ENCODE results near the gene SEMA3F. TPM values are rescaled to one million over a fixed set of nuclear protein-coding genes. Genes with fewer than 3 reads are reported as not detected.
A peak's percentile ranks its signal among the peaks of the same experiment; 100 is the strongest.

SEMA3F gene
- total RNA-seq, 1 experiment from 2014 or later, result 69.6 TPM

DNA sequence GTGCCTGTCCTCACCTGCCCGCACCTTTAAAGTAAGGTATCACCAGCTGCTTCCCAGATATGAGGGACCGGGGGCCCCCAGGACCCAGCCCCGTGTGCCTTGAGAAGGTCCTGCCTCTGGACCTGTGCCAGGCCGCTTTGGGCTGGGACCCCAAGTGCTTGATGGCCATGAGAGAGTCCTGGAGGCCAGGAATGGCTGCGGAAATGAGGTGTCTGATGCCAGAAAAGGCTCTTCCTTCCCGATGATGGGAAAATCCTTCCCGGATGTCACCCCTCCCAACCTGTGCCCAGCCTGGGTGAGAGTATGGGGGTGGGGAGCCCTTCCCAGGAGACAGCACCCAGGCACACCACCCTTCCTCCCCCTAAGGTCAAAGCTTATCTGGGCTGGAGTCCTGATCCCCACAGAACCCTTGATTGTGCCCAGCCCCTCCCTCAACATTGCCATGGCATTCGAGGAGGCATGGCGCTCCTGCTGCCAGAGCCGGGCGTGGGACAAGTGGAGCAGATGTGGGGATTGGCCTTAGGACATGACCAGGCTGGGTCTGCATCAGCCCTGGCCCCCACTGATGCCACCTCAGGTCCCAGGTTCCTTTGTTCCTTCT, 14.2 kb downstream of the SEMA3F start:
- no peak for DNase-seq (ENCODE audit: low read depth, low spot score)
- no peaks in the 10 kb centered on the region for H3K27me3 ChIP-seq (ENCODE audit: control insufficient read depth, insufficient read depth, low read length)
- no peak for TF ChIP-seq SIN3A (IDR thresholded peaks at IDR 0.05; ENCODE audit: borderline replicate concordance, insufficient read depth, low read depth, low read length)
- TF ChIP-seq, protein P1, sequence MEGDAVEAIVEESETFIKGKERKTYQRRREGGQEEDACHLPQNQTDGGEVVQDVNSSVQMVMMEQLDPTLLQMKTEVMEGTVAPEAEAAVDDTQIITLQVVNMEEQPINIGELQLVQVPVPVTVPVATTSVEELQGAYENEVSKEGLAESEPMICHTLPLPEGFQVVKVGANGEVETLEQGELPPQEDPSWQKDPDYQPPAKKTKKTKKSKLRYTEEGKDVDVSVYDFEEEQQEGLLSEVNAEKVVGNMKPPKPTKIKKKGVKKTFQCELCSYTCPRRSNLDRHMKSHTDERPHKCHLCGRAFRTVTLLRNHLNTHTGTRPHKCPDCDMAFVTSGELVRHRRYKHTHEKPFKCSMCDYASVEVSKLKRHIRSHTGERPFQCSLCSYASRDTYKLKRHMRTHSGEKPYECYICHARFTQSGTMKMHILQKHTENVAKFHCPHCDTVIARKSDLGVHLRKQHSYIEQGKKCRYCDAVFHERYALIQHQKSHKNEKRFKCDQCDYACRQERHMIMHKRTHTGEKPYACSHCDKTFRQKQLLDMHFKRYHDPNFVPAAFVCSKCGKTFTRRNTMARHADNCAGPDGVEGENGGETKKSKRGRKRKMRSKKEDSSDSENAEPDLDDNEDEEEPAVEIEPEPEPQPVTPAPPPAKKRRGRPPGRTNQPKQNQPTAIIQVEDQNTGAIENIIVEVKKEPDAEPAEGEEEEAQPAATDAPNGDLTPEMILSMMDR (IDR thresholded peaks at IDR 0.05), result no peak
- TF ChIP-seq TCF7L2 (IDR thresholded peaks at IDR 0.05; ENCODE audit: low read depth, low read length), result no peak
- TF ChIP-seq, protein P2, sequence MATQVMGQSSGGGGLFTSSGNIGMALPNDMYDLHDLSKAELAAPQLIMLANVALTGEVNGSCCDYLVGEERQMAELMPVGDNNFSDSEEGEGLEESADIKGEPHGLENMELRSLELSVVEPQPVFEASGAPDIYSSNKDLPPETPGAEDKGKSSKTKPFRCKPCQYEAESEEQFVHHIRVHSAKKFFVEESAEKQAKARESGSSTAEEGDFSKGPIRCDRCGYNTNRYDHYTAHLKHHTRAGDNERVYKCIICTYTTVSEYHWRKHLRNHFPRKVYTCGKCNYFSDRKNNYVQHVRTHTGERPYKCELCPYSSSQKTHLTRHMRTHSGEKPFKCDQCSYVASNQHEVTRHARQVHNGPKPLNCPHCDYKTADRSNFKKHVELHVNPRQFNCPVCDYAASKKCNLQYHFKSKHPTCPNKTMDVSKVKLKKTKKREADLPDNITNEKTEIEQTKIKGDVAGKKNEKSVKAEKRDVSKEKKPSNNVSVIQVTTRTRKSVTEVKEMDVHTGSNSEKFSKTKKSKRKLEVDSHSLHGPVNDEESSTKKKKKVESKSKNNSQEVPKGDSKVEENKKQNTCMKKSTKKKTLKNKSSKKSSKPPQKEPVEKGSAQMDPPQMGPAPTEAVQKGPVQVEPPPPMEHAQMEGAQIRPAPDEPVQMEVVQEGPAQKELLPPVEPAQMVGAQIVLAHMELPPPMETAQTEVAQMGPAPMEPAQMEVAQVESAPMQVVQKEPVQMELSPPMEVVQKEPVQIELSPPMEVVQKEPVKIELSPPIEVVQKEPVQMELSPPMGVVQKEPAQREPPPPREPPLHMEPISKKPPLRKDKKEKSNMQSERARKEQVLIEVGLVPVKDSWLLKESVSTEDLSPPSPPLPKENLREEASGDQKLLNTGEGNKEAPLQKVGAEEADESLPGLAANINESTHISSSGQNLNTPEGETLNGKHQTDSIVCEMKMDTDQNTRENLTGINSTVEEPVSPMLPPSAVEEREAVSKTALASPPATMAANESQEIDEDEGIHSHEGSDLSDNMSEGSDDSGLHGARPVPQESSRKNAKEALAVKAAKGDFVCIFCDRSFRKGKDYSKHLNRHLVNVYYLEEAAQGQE (IDR thresholded peaks at IDR 0.05; ENCODE audit: insufficient read depth in 1 of 2, low read depth in 2 of 2, low read length in 1 of 2), result no peak
- no peak for TF ChIP-seq POLR2AphosphoS5 (IDR thresholded peaks at IDR 0.05; ENCODE audit: low read depth, low read length)
- intact Hi-C loops (cut with micrococcal nuclease; ENCODE audit: unreplicated experiment) (no loop called here), in situ Hi-C loops (cut with HindIII; ENCODE audit: low pct_unique_long_range_greater_than_20kb, low sequenced_read_pairs) (no loop called here)
- ATAC-seq, result no peak
- POLR2A ChIA-PET, result no interaction called here
- BruUV-seq (replicated peaks), result no TSS peak
- no peaks in the 10 kb centered on the region; the same call in 1 of the 2 replicates for H3K36me3 ChIP-seq (ENCODE audit: control insufficient read depth, insufficient read depth, low read length)
- H3K4me3 ChIP-seq (ENCODE audit: low read depth in 2 of 2, low read length in 2 of 2), result no peak overlapping the region
- H3K9me3 ChIP-seq (ENCODE audit: control insufficient read depth, insufficient read depth, low read depth, low read length), result no peaks in the 10 kb centered on the region
- peaks cover 85% of the 10 kb centered on the region for H3K4me1 ChIP-seq (ENCODE audit: control insufficient read depth, insufficient read depth, low read length)
- peak overlapping the region; percentile 82 for H3K27ac ChIP-seq (ENCODE audit: low read length)
- CTCF ChIA-PET, result no interaction called here

DNA sequence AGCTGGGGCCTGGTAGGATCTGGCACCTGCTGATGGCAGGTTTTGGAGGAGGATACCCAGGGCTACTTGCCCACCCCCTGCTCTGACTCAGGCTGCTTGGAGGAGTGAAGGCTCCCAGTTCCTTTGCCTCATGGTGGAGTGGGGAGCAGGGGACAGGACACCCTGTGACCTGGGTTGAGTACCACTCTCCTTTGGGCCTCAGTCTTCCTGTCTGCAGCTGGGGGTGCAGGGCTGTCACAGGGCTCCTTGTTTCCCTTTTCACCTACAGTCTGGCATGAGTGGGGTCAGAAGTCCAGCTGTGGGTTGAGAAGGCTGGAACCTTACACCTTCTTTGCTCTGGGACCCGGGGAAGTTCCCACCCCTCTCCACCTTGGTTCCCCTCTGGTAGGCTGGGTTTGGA, 14.7 kb downstream of the SEMA3F start:
- Histone ChIP-seq H3K36me3 (ENCODE audit: control insufficient read depth, insufficient read depth, low read length) (no peaks in the 10 kb centered on the region; the same call in 1 of the 2 replicates), H3K4me1 (ENCODE audit: control insufficient read depth, insufficient read depth, low read length) (peaks cover 80% of the 10 kb centered on the region), H3K9me3 (ENCODE audit: control insufficient read depth, insufficient read depth, low read depth, low read length) (no peaks in the 10 kb centered on the region), H3K27ac (ENCODE audit: low read length) (peak overlapping the region; percentile 82), H3K27me3 (ENCODE audit: control insufficient read depth, insufficient read depth, low read length) (no peaks in the 10 kb centered on the region), H3K4me3 (ENCODE audit: low read depth in 2 of 2, low read length in 2 of 2) (no peak overlapping the region)
- BruUV-seq (replicated peaks), result no TSS peak
- TF ChIP-seq POLR2AphosphoS5 (IDR thresholded peaks at IDR 0.05; ENCODE audit: low read depth, low read length) (no peak), TCF7L2 (IDR thresholded peaks at IDR 0.05; ENCODE audit: low read depth, low read length) (no peak), SIN3A (IDR thresholded peaks at IDR 0.05; ENCODE audit: borderline replicate concordance, insufficient read depth, low read depth, low read length) (no peak)
- TF ChIP-seq, protein P1 (IDR thresholded peaks at IDR 0.05), result no peak
- TF ChIP-seq, protein P2 (IDR thresholded peaks at IDR 0.05; ENCODE audit: insufficient read depth in 1 of 2, low read depth in 2 of 2, low read length in 1 of 2), result no peak
- ATAC-seq (no peak), DNase-seq (ENCODE audit: low read depth, low spot score) (no peak)
- in situ Hi-C loops (cut with HindIII; ENCODE audit: low pct_unique_long_range_greater_than_20kb, low sequenced_read_pairs) (no loop called here), intact Hi-C loops (cut with micrococcal nuclease; ENCODE audit: unreplicated experiment) (no loop called here)
- CTCF ChIA-PET, result no interaction called here
- POLR2A ChIA-PET, result no interaction called here
